Thyroid gland (tissue), 4 donors: ENCODE results near the gene PIK3AP1.

Source experiments
- POLR2A ChIP-seq, 2 donors: fragments of 450-650 bp; IDR thresholded peaks; one replicate each; pipeline ENCODE4 v1.6.1; 2017; ENCODE audit warnings: antibody characterized with exemption in 2 of 2, mild to moderate bottlenecking in 2 of 2, moderate library complexity in 1 of 2
- TF ChIP-seq, protein P1 (sequence below), 6 experiments: fragments of 200-600 bp in 3 of 6; fragments of 450-650 bp in 3 of 6; sonication (generic) in 3 of 6; IDR thresholded peaks; one replicate each; pipeline ENCODE4 v1.5.1; 2016 to 2019; ENCODE audit warnings: antibody characterized with exemption in 6 of 6, mild to moderate bottlenecking in 2 of 6, inconsistent platforms in 1 of 6, moderate library complexity in 1 of 6

DNA sequence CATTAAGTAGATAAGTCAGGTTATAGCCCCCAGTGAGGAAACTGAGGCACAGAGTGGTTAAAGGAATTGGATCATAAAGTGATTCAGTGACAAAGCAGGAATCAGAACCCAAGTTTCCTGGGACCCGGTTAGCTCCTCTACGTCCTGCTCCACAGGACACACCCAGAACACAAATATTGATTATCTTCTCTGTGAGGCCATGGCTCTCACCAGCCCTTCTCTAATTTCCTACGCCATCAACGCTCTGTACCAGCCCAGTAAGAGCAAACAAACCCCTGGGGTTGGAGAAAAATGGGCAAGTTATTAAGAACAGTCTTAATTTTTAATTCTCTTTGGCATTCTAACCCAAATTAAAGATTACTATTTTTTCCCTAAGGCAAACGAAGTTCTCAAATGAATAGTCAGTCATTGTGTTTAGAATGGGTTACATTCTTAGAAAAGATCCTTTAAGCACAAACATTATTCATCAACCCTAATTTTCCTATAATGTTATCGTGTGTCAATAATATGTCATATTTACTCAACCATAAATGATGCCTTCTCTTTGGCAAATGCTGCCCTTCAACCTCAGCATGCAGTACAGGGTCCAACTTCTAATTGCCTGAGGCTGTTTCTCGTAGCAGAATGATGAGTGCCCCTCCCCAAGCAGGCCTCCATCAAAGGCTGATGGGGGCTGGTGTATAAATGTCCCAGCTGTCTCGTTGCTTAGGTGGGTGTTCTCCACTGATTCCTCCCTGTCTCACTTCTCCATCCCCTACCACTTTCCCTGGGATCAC is 108.1 kb downstream of the PIK3AP1 start:
- TF ChIP-seq, protein P1, sequence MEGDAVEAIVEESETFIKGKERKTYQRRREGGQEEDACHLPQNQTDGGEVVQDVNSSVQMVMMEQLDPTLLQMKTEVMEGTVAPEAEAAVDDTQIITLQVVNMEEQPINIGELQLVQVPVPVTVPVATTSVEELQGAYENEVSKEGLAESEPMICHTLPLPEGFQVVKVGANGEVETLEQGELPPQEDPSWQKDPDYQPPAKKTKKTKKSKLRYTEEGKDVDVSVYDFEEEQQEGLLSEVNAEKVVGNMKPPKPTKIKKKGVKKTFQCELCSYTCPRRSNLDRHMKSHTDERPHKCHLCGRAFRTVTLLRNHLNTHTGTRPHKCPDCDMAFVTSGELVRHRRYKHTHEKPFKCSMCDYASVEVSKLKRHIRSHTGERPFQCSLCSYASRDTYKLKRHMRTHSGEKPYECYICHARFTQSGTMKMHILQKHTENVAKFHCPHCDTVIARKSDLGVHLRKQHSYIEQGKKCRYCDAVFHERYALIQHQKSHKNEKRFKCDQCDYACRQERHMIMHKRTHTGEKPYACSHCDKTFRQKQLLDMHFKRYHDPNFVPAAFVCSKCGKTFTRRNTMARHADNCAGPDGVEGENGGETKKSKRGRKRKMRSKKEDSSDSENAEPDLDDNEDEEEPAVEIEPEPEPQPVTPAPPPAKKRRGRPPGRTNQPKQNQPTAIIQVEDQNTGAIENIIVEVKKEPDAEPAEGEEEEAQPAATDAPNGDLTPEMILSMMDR (IDR thresholded peaks at IDR 0.05): no peak
- no peak for TF ChIP-seq POLR2A (IDR thresholded peaks at IDR 0.05)
